K562 (cell line): ENCODE measurements around the gene AMIGO1. TPM values are rescaled to one million over a fixed set of nuclear protein-coding genes. Genes with fewer than 3 reads are reported as not detected.
A peak's percentile ranks its signal among the peaks of the same experiment; 100 is the strongest.

Experiments
- AFF4 ChIP-seq: sonication (generic); formaldehyde crosslinking; IDR thresholded peaks from 2 replicates; pipeline ENCODE4 v1.8.0; 2023; ENCODE audit warnings: mild to moderate bottlenecking, missing genetic modification reagents
- BRCA1 ChIP-seq, 2 experiments: fragments of 450-650 bp in 1 of 2; sonication (generic) in 1 of 2; formaldehyde crosslinking in 1 of 2; IDR thresholded peaks; 2 replicates each; pipeline versions ENCODE4 v1.5.0 to v1.6.1; 2017 to 2020; ENCODE audit warnings: mild to moderate bottlenecking in 1 of 2, missing genetic modification reagents in 1 of 2
- RBFOX2 ChIP-seq: fragments of 200-400 bp; formaldehyde crosslinking; IDR thresholded peaks from 2 replicates; pipeline ENCODE4 v1.6.1; 2017; ENCODE audit warnings: low read depth, mild to moderate bottlenecking, low read length, moderate library complexity
- STAT5A ChIP-seq: IDR thresholded peaks from 2 replicates; pipeline ENCODE4 v1.6.1; 2012; ENCODE audit warnings: low read length, inconsistent platforms, borderline replicate concordance
- TAF7 ChIP-seq: fragments of 450-650 bp; IDR thresholded peaks from 2 replicates; pipeline ENCODE4 v1.6.1; 2016; ENCODE audit warnings: missing genetic modification characterization, missing compliant biosample characterization
- XRCC5 ChIP-seq: fragments of 200-400 bp; formaldehyde crosslinking; IDR thresholded peaks from 2 replicates; pipeline ENCODE4 v1.6.1; 2017; ENCODE audit warnings: low read depth, mild to moderate bottlenecking, low read length
- ZNF3 ChIP-seq: fragments of 250-450 bp; sonication (Bioruptor Pico); IDR thresholded peaks from 2 replicates; pipeline ENCODE4 v1.5.0; 2021; ENCODE audit warnings: mild to moderate bottlenecking, moderate library complexity
- ZNF699 ChIP-seq: fragments of 250-450 bp; sonication (Bioruptor Pico); IDR thresholded peaks from 2 replicates; pipeline ENCODE4 v1.8.0; 2021; ENCODE audit warnings: mild to moderate bottlenecking, moderate library complexity; ENCODE audit not compliant: insufficient replicate concordance
- ZNF830 ChIP-seq: fragments of 250-450 bp; sonication (Bioruptor Pico); IDR thresholded peaks from 2 replicates; pipeline ENCODE4 v1.5.0; 2021; ENCODE audit warnings: mild to moderate bottlenecking
- polyA plus RNA-seq, 8 experiments: library from polyadenylated mRNA; depleted of rRNA in 4 of 8; stranded (reverse) in 5 of 8; unstranded in 3 of 8; fragments of >200 nt; fragmentation: Nextera tagmentation in 2 of 8; fragmentation: Illumina TruSeq in 1 of 8; extraction: Ambion mirVana in 2 of 8; extraction: Trizol in 1 of 8; gene quantifications; 2 replicates each; pipeline versions ENCODE4 v1.2.1 to v1.2.3, GENCODE V29; 2011 to 2014; ENCODE audit warnings: inconsistent platforms in 1 of 8, missing spikeins in 1 of 8
- total RNA-seq, 7 experiments: library from RNA; depleted of rRNA in 6 of 7; stranded (reverse); fragments of >200 nt in 6 of 7; fragmentation: Illumina TruSeq in 2 of 7; extraction: Trizol in 2 of 7; gene quantifications; 2 replicates each; pipeline versions ENCODE4 v1.2.1 to v1.2.3, GENCODE V29; 2011 to 2021; ENCODE audit warnings: low replicate concordance in 1 of 7
- TF ChIP-seq, protein P1 (sequence below): fragments of 250-450 bp; sonication (Bioruptor Pico); IDR thresholded peaks from 2 replicates; pipeline ENCODE4 v1.5.0; 2022; ENCODE audit warnings: mild to moderate bottlenecking
- TF ChIP-seq, protein P2 (sequence below): fragments of 250-450 bp; sonication (Bioruptor Pico); IDR thresholded peaks from 2 replicates; pipeline ENCODE4 v1.5.0; 2021; ENCODE audit warnings: mild to moderate bottlenecking, moderate library complexity

AMIGO1 gene
- total and polyA plus RNA-seq, 9 of the 15 experiments (the other 6 are each of a cell fraction or from before 2014, with no cell fraction given): 0.24 to 1.0 (median 0.54) TPM

DNA sequence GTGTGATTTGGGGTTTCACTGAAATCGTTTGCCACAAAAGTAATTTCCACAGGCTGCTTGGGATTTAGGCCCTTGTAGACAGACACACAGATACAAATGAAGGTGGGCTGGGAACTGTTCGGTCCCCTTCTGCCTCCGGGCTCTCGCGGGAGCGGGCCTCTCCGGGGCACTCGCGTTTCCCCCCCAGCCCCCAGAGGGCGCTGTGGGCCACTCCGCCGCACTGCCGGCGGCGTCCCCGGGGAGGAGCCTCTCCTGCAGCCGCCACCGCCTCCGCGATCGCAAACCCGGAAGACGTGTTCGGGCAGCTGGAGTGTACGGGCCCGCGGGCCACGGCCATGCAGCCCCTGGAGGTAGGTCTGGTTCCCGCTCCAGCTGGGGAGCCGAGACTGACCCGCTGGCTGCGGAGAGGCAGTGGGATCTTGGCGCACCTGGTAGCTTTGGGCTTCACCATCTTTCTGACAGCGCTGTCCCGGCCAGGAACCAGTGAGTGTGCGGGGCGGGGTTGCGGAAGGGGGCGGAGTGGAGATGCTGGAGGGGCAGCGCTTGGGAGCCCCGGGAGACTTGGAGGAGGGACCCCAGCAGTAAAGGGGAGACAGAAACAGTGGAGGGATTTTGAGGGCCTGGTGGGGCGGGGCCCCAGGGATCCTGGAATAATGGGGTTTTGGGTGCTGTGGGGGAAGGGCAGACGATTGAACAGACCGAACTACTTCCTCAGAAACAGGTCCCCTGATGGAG, 15.6 kb downstream of the AMIGO1 start, which contains the start of gene CYB561D1 (continued):
- peak; percentile 24; the same call in 1 of the 2 replicates for TF ChIP-seq STAT5A
- TF ChIP-seq RBFOX2: peak; percentile 88
- TF ChIP-seq, protein P1, sequence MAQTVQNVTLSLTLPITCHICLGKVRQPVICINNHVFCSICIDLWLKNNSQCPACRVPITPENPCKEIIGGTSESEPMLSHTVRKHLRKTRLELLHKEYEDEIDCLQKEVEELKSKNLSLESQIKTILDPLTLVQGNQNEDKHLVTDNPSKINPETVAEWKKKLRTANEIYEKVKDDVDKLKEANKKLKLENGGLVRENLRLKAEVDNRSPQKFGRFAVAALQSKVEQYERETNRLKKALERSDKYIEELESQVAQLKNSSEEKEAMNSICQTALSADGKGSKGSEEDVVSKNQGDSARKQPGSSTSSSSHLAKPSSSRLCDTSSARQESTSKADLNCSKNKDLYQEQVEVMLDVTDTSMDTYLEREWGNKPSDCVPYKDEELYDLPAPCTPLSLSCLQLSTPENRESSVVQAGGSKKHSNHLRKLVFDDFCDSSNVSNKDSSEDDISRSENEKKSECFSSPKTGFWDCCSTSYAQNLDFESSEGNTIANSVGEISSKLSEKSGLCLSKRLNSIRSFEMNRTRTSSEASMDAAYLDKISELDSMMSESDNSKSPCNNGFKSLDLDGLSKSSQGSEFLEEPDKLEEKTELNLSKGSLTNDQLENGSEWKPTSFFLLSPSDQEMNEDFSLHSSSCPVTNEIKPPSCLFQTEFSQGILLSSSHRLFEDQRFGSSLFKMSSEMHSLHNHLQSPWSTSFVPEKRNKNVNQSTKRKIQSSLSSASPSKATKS (CRISPR knock-in tag): no peak
- peak; percentile 81; the same call in 1 of the 2 replicates for TF ChIP-seq AFF4 (CRISPR knock-in tag)
- no peak for TF ChIP-seq ZNF830 (CRISPR knock-in tag)
- TF ChIP-seq TAF7 (tag): peak; percentile 35; the same call in 1 of the 2 replicates
- TF ChIP-seq ZNF3: no peak
- TF ChIP-seq BRCA1 (IDR thresholded peaks at IDR 0.05): no peak
- no peak for TF ChIP-seq BRCA1 (CRISPR knock-in tag; IDR thresholded peaks at IDR 0.05)
- peak; percentile 96 for TF ChIP-seq XRCC5
- TF ChIP-seq ZNF699: no peak
- TF ChIP-seq, protein P2, sequence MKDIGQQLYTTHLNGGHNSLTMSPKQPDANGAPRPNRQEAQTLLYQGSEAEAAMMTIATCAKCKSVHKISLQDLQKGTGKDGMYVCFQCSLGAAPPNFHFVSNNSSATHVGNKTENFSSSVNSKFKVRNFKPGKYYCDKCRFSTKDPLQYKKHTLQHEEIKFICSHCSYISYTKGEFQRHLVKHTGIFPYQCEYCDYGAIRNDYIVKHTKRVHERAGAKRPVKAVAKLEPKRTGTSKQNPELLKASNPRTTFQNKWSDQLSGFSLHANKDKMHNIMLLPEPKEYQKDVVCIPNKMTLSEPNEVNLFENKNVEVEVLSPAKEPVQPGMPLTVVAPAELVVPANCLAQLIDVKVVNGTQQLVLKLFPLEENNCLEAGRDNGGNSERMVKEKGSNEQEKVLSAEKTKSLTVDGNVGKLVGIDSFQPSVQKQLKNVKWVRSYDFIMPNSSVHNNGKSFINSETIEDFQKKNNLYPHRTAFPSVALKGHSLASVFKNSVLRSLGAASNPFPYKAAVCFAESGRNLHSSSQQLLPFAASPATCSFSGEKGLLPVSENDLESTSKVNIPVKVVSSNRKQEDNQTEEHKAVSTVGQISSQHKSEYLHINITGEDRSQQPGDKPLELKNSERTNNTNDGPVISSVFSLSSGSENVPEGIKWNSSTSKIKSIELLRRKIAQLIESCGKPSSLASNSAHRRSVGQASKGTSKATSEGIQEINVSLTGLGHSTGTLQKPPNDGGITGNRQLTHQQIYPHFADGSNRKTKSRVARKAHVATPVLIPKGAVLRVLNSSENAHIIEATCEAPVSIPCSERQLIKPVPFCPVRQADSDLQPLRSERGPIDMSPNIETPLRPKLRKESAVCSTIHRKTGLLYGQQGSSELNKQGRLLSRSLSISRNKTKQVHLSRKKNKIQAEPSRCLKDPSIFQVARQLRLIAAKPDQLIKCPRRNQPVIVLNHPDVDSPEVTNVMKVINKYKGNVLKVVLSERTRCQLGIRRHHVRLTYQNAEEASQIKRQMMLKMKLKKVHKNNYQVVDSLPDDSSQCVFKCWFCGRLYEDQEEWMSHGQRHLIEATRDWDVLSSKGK (CRISPR knock-in tag): no peak
